ENCODE results near the gene WARS2.

WARS2 gene

GRCh38 chr1:119080586-119080985, 59.9 kb downstream of the WARS2 start:
- DNase-seq = no peak

- no peak for DNase-seq
Observed at GRCh38 chr1:119079881-119080280, 60.6 kb downstream of the WARS2 start.

DNA sequence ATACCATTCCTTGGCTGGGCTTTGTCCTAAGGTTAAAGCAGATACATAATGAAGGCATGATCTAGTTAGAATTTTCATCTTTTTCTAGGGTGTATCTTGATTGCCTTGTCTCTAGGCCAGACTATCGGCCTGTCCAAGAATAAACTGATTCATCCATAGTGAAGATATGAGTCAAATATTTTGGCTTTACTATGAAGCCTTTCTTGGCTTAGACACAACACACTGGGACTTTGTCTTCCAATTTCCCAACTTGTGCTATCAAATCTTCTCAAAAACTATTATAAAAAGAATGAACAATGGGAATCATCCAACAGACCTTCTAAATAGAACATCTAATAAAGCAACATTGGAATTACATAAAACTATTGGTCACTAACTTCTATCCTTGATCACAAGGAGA, 64.8 kb downstream of the WARS2 start:
- DNase-seq = no peak

GRCh38 chr1:119071321-119071720, 69.1 kb downstream of the WARS2 start:
- DNase-seq = no peak

DNA sequence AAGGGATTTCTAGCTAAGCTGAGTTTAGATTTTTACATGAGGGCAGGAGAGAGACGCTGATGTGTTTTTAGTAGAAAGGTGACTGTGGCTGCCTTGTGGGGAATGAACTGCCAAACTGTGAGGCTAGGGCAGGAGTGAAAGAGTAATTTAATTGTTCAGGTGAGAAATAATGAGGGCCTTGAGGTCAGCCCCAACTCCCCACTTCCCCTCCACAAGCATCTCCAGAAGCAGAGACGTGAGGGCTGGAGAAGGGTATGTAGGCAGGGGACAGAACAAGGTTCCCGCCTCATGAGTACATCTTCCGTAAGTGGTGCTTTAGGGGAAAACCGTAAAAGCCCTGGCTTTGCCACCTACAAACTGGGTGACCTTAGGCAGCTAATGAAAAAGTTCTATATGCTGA, 70.8 kb downstream of the WARS2 start:
- no peak for DNase-seq

GRCh38 chr1:119068427-119068826, 72.0 kb downstream of the WARS2 start:
- no peak for DNase-seq

- no peak for DNase-seq
Observed at GRCh38 chr1:119061700-119062099, 78.8 kb downstream of the WARS2 start.

DNA sequence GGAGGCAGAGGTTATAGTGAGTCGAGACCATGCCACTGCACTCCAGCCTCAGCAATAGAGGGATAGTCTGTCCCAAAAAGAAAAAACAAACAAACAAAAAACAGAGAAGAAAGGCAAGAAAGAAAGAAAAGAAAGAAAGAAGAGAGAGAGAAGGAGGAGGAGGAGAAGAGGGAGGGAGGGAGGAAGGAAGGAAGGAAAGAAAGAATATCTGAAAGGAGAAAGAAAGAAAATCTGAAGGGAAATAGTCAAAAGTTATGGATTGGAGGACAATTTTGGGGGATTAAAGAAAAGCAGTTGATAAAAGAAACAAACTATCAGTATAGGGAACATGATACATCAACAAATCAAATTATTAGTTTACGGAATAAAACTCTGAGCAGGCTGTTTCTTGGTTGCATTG, 84.9 kb downstream of the WARS2 start:
- DNase-seq = no peak

- no peak for DNase-seq
Observed at GRCh38 chr1:119053917-119054316, 86.5 kb downstream of the WARS2 start.

DNA sequence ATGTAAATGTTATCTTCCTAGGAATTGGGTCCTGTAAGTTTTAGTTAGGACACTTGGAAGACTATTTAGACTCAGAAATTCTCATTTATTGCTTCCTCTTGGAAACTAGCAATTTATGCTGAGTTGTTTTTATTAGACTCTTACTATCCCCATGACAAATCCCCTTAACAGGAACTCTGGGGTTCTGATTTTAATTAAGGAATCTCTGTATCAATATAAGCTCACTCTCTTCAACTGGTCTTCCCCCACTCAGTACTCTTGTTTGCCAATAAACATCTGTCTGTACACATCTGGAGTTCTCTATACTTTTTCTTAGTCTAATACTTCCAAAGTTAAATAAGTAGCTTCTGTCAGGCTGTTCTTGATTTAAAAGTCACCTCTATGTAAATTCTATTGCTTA, 88.2 kb downstream of the WARS2 start:
- DNase-seq = no peak

DNA sequence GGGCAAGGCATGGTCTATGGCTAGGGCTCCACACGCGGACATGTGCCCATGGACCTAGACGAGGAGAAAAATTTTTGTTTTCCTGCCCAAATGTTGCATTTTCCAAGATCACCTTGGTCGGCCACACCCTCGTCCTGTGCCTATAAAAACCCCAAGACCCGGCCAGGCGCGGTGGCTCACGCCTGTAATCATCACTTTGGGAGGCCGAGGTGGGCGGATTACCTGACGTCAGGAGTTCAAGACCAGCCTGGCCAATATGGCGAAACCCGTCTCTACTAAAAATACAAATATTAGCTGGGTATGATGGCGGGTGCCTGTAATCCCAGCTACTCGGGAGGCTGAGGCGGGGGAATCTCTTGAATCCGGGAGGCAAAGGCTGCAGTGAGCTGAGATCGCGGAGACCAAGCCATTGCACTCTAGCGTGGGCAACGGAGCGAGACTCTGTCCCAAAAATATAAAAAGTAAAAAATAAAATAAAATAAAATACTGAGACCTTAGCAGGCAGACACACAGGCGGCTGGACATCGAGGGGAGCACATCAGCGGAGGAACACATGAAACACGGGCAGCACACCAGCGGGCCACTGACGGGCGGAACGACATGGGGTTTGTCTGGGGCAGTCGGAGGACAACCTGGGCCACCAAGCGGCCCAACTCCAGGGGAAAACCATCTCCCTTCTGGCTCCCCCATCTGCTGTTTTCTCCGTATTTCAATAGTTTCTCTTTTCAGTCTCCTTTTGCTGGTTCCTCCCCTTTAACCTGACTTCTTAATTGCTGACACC, 91.6 kb downstream of the WARS2 start:
- DNase-seq = no peak

DNA sequence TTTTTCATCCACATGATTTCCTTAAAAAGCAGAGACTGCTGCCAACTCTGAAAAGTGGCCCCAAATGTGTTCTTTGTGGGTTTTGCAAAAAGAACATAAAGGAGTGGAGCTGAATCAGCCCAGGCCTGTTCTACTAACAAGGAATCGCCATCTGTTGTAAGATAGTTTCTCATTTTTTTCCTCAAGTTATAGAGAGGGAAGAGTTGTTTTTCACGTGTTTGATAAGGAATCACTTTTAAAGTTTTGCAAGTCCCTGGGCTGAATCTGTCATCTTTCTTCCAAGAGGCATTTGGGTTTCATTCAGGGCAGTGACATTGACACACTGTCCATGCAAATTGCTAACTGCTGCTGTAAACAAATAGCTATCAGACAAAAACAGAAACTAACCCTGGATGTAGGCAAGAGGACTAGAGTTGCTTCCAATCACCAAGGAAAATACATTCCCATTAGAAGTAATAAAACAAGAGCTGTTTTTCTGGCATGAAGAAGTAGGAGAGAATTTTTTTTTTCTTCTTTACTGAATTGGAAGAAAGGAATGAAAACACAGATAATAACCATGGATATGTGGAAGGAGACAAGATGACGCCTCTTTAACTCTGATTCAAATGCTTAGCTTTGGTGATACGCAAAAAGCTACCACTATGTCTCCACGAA, 93.5 kb downstream of the WARS2 start:
- DNase-seq = no peak

- no peak for DNase-seq
Observed at GRCh38 chr1:119046429-119046784, 94.0 kb downstream of the WARS2 start.

DNA sequence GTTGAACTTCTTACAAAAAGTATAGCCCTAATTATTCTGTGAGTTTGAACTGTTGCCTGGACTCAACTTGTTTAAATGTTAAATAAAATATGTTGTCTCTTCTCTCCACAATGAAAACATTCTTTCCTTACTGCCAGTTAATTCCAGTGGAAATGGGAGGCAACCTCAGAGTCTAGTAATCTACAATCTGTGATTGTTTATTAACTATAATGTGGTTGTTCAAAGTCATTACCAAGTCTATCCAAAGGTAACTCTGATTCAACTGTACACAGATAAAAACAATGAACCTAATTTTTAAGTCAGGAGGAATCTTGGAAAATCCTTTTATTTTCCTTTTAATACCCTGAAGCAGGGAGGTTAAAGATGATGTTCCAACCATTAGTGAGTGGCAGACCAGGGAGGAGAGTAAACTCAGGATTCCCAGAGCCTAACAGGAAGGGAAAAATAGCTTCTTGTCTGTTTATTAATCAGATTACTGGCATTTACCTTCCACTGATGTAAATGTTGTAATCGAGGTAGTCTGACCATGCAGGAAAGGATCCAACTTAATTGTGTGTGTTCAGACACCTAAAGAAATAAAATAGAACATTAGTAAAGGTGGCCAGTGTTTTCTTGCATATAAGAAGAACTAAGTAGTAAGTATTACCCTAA, 95.2 kb downstream of the WARS2 start:
- DNase-seq = no peak

DNA sequence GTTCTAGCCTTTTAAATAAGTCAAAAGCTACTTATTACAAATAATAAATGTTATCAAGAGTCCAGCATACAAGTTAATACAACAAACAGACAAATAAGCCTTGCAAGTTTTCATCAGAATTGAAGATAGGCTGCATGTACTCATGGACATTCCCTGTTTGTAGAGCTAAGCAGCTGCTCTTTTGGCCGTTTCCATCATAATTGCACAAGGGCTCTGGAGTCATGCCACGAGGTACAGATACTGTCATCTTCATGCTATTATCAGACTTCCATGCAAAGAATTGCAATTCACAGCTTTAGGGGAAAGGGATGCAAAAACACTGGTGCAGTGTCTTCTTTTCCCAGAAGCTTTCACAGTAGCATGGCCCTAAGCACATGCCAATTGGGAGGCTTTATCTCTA, 99.5 kb downstream of the WARS2 start:
- no peak for DNase-seq

DNA sequence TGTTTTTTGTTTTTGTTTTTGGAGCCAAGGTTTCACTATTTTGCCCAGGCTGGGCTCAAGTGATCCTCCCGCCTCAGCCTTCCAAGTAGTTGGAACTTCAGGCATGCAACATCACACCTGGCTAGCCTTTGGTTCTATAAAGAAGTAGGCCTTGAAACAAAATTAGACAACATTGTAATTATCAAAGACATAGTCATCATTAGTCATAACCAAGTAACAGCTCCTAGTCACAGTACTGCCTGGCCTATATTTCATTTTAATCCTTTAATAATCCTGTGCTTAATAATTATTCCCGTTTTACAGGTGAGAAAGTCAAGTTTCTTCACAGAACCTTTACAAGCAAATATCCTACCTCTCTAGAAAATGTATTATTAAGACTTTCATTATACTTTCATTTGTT, 100.0 kb downstream of the WARS2 start:
- DNase-seq = no peak

GRCh38 chr1:119038363-119038762, 102.1 kb downstream of the WARS2 start:
- DNase-seq = no peak

DNA sequence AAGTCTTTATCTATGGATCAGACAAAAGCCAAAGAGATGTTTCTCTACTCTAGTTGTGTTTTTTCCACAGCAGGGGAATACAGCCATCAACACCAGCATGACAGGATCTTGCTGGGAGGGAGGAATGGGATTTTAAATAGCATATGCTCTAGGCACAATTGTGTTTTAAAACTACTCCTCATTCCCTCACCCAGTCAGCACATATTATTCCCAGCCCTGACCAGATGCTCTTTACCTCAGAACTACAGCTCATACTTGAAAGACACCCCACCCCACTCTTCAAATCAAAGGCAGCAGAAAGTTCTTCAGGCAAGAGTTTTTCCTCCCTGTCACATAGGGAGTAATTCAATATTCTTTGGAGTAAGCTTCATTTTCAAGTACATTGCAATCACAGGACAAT, 106.1 kb downstream of the WARS2 start:
- DNase-seq = no peak

DNA sequence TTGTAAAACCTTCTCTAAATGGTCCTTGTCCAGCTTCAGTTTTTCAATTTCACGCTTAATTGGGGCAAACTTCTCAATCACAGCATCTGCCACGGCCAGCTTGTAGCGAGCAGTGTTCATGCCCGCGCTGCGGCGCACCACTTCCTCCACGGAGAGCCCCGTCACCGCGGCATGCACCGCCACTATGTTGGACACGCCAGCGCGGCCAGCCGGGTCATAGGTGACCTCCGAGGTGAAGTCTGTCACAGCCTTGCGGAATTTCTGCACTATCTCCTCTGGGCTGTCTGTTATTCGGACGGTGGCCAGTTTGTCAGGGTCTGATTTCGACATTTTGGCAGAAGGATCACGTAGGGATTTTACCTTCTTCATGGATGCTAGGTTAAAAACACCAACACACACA, 107.5 kb downstream of the WARS2 start:
- DNase-seq = no peak

- no peak for DNase-seq
Observed at GRCh38 chr1:119027759-119028158, 112.7 kb downstream of the WARS2 start.

DNA sequence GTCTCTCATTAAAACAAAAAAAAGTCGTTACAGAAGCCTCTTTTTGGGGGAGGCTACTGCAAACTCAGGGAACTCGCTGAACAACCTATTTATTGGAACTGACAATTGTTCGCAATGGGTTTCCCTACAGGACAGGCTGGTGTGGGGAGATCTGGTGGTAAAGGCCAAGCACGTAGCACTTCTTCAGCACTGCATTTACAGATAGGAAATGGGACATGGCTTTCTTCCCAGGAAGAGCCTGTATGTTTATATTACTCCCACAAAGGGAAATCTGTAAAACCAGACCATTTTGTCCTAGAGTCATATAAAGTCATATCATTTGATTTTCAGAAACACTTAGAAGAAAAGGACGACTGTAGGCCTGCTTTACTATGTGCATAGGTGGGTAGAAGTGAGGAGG, 113.5 kb downstream of the WARS2 start:
- DNase-seq = no peak

DNA sequence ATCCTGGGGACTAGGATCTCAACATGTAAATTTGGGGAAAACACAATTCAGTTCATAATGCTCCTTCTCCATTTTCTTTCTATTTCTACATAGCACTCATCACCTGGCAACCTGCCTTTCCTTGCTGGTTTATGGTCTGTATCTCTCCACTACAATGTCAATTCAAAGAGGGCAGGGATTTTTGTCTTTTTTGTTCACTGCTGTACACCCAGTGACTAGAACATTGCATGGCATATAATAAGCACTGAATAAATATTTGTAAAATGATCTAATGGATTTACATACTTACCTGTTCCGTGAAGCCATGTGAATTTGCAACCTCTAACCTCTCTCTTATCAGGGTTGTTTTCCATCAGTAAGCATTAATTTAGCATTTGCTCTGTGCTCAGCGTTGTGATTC, 124.9 kb downstream of the WARS2 start:
- DNase-seq = no peak

- no peak for DNase-seq
Observed at GRCh38 chr1:119012383-119012782, 128.1 kb downstream of the WARS2 start.

GRCh38 chr1:119011706-119012105, 128.7 kb downstream of the WARS2 start:
- no peak for DNase-seq

All from activated naive CD4-positive, alpha-beta T cell (primary cell).